ENCODE measurements around the gene C17orf113. TPM values are rescaled to one million over a fixed set of nuclear protein-coding genes. Genes with fewer than 3 reads are reported as not detected.

The C17orf113 gene
- total and polyA plus RNA-seq, 2 of the 13 experiments (the other 11 are each of a cell fraction or from before 2014, with no cell fraction given) = 0.87 to 1.1 TPM

- no peak for FAIRE-seq
- Histone ChIP-seq H3K27ac (ENCODE audit: extremely low read length, insufficient read depth, low read length) (no peak overlapping the region), H3K4me2 (ENCODE audit: low read depth, low read length) (no peak overlapping the region), H3K79me2 (ENCODE audit: insufficient read depth, low read length) (no peaks in the 10 kb centered on the region), H4K20me1 (ENCODE audit: insufficient read depth, low read length) (no peaks in the 10 kb centered on the region), H3K4me1 (ENCODE audit: insufficient read depth, low read length) (peaks cover 11% of the 10 kb centered on the region; the same call in 1 of the 2 replicates), H2AFZ (ENCODE audit: low read length) (no peak overlapping the region), H3K27me3 (ENCODE audit: control insufficient read depth in 1 of 2, insufficient read depth in 2 of 2, low read length in 2 of 2) (0 out of 5 replicates have a peak, but pooled peaks cover 0 to 4% of the 10 kb centered on the region in 2 experiments), H3K9ac (ENCODE audit: insufficient read depth, low read depth, low read length) (no peak overlapping the region), H3K36me3 (replicated peaks in 1 of 2; ENCODE audit: control insufficient read depth in 1 of 2, insufficient read depth in 2 of 2, low read length in 2 of 2) (no peaks in the 10 kb centered on the region), H3K4me3 (replicated peaks in 1 of 3; ENCODE audit: insufficient read depth in 1 of 3, low read depth in 2 of 3, low read length in 3 of 3) (no peak overlapping the region), H3K9me3 (ENCODE audit: low read length) (no peaks in the 10 kb centered on the region)
- no peak for ATAC-seq
- in situ Hi-C loops (cut with HindIII; ENCODE audit: extremely low pct_ligation_motif_present, low pct_unique_long_range_greater_than_20kb) (no loop called here), intact Hi-C loops (cut with micrococcal nuclease; ENCODE audit: unreplicated experiment) (no loop called here)
- no peak for TF ChIP-seq KAT2B (IDR thresholded peaks at IDR 0.05; ENCODE audit: borderline replicate concordance, low read depth, low read length)
- TF ChIP-seq, protein P1, sequence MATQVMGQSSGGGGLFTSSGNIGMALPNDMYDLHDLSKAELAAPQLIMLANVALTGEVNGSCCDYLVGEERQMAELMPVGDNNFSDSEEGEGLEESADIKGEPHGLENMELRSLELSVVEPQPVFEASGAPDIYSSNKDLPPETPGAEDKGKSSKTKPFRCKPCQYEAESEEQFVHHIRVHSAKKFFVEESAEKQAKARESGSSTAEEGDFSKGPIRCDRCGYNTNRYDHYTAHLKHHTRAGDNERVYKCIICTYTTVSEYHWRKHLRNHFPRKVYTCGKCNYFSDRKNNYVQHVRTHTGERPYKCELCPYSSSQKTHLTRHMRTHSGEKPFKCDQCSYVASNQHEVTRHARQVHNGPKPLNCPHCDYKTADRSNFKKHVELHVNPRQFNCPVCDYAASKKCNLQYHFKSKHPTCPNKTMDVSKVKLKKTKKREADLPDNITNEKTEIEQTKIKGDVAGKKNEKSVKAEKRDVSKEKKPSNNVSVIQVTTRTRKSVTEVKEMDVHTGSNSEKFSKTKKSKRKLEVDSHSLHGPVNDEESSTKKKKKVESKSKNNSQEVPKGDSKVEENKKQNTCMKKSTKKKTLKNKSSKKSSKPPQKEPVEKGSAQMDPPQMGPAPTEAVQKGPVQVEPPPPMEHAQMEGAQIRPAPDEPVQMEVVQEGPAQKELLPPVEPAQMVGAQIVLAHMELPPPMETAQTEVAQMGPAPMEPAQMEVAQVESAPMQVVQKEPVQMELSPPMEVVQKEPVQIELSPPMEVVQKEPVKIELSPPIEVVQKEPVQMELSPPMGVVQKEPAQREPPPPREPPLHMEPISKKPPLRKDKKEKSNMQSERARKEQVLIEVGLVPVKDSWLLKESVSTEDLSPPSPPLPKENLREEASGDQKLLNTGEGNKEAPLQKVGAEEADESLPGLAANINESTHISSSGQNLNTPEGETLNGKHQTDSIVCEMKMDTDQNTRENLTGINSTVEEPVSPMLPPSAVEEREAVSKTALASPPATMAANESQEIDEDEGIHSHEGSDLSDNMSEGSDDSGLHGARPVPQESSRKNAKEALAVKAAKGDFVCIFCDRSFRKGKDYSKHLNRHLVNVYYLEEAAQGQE (IDR thresholded peaks at IDR 0.05; ENCODE audit: borderline replicate concordance in 1 of 2, low read depth in 1 of 2, low read length in 2 of 2) = 0 out of 4 replicates have a peak, but pooled peaks of 1 of the 2 experiments have one; percentile 31
- no peak for DNase-seq (ENCODE audit: low spot score)
- ChIA-PET POLR2A (interaction anchor here (1.0 kb wide), 1 partner anchor 24 kb away, joined by 3 read pairs; the partner anchor contains the start of gene DNAJC7), CTCF (ENCODE audit: low intra/inter-chr PET ratio, low total read pairs) (interaction anchor here (1.1 kb wide), 1 partner anchor 13 kb away, joined by 5 read pairs; no protein-coding TSS in a partner anchor)
- no TSS peak for BruUV-seq (replicated peaks)
Measured at GRCh38 chr17:42041619-42042018, 8.8 kb downstream of the C17orf113 start.

DNA sequence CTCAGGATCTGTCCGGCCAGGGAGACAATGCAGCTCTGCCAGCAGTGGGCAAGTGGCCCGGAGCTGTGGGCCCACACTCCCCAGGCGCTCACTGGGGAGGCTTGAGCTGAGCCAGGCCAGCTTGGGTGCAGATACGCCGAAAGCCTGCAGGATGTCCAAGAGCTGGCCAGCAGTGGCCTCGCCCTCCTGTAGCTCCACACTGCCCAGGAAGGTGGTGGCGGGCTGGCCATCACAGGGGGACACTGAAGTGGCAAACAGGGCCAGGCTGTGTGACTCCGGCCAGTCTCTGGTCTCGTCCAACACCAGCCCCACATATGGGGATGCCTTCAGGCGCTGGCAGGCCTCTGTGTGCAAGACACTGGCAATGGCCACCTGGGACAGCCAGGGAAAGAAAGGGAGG is 9.6 kb downstream of the C17orf113 start:
- Histone ChIP-seq H3K27me3 (ENCODE audit: control insufficient read depth in 1 of 2, insufficient read depth in 2 of 2, low read length in 2 of 2) (0 out of 5 replicates have a peak, but pooled peaks cover 0 to 4% of the 10 kb centered on the region in 2 experiments), H3K9ac (ENCODE audit: insufficient read depth, low read depth, low read length) (no peak overlapping the region), H3K79me2 (ENCODE audit: insufficient read depth, low read length) (no peaks in the 10 kb centered on the region), H3K9me3 (ENCODE audit: low read length) (no peaks in the 10 kb centered on the region), H3K36me3 (replicated peaks in 1 of 2; ENCODE audit: control insufficient read depth in 1 of 2, insufficient read depth in 2 of 2, low read length in 2 of 2) (no peaks in the 10 kb centered on the region), H3K4me2 (ENCODE audit: low read depth, low read length) (no peak overlapping the region), H4K20me1 (ENCODE audit: insufficient read depth, low read length) (no peaks in the 10 kb centered on the region), H3K27ac (ENCODE audit: extremely low read length, insufficient read depth, low read length) (no peak overlapping the region), H2AFZ (ENCODE audit: low read length) (no peak overlapping the region), H3K4me1 (ENCODE audit: insufficient read depth, low read length) (peaks cover 11% of the 10 kb centered on the region; the same call in 1 of the 2 replicates), H3K4me3 (replicated peaks in 1 of 3; ENCODE audit: insufficient read depth in 1 of 3, low read depth in 2 of 3, low read length in 3 of 3) (no peak overlapping the region)
- in situ Hi-C loops (cut with HindIII; ENCODE audit: extremely low pct_ligation_motif_present, low pct_unique_long_range_greater_than_20kb) = no loop called here
- peak; percentile 62 for ATAC-seq
- FAIRE-seq = no peak
- 75% methylated on average over 6 of the region's 10 CpGs for WGBS (ENCODE audit: low lambda C conversion rate)
- BruUV-seq (replicated peaks) = no TSS peak
- POLR2A ChIA-PET = interaction anchor here (0.8 to 1.4 kb wide), 2 partner anchors 12 to 17 kb away, joined by 3 to 4 read pairs; no protein-coding TSS in a partner anchor
- CTCF ChIA-PET (ENCODE audit: low intra/inter-chr PET ratio, low total read pairs) = no interaction called here
- no peak for DNase-seq (ENCODE audit: low spot score)
- intact Hi-C loops (cut with micrococcal nuclease; ENCODE audit: unreplicated experiment) = no loop called here
- TF ChIP-seq NCOR1 (IDR thresholded peaks at IDR 0.05; ENCODE audit: borderline replicate concordance, low read length) = no peak
- peak; percentile 95 for TF ChIP-seq ZNF768 (CRISPR knock-in tag; IDR thresholded peaks at IDR 0.05)
- TF ChIP-seq, protein P2, sequence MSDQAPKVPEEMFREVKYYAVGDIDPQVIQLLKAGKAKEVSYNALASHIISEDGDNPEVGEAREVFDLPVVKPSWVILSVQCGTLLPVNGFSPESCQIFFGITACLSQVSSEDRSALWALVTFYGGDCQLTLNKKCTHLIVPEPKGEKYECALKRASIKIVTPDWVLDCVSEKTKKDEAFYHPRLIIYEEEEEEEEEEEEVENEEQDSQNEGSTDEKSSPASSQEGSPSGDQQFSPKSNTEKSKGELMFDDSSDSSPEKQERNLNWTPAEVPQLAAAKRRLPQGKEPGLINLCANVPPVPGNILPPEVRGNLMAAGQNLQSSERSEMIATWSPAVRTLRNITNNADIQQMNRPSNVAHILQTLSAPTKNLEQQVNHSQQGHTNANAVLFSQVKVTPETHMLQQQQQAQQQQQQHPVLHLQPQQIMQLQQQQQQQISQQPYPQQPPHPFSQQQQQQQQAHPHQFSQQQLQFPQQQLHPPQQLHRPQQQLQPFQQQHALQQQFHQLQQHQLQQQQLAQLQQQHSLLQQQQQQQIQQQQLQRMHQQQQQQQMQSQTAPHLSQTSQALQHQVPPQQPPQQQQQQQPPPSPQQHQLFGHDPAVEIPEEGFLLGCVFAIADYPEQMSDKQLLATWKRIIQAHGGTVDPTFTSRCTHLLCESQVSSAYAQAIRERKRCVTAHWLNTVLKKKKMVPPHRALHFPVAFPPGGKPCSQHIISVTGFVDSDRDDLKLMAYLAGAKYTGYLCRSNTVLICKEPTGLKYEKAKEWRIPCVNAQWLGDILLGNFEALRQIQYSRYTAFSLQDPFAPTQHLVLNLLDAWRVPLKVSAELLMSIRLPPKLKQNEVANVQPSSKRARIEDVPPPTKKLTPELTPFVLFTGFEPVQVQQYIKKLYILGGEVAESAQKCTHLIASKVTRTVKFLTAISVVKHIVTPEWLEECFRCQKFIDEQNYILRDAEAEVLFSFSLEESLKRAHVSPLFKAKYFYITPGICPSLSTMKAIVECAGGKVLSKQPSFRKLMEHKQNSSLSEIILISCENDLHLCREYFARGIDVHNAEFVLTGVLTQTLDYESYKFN (CRISPR knock-in tag; conservative IDR thresholded peaks at IDR 0.05) = no peak
- TF ChIP-seq TRIM24 (CRISPR knock-in tag; IDR thresholded peaks at IDR 0.05) = no peak
- no peak for TF ChIP-seq NR3C1 (CRISPR knock-in tag; IDR thresholded peaks at IDR 0.05)
- no peak for TF ChIP-seq ZNF619 (CRISPR knock-in tag; IDR thresholded peaks at IDR 0.05)

Data from HepG2 (cell line).